Measurements from ENCODE around the gene CFAP69. TPM values are rescaled to one million over a fixed set of nuclear protein-coding genes. Genes with fewer than 3 reads are reported as not detected.

The CFAP69 gene
- total RNA-seq, 2 experiments from 2014 or later: not detected

DNA sequence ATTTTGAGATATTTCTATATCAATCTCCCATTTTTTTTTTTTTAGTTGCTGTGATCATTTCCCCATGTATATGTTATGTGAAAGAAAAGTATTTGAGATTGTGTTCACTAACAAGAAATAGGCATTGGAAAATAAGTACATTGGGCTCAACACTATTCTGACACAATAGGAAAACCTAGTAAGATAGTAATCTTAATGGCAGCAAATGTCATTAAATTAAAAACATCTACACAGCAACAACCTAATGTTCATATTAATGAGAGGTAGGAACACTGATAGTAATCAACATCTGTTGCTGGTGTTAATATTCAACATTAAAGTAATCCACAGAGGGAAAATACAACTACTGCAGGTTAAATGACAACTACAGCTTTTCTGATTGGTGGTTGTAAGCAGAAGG lies 100.0 kb downstream of the CFAP69 start:
- Histone ChIP-seq H3K27ac (ENCODE audit: low read depth in 1 of 2, low read length in 2 of 2) (peak overlapping the region in 1 of 2 donors; percentile 59), H3K27me3 (ENCODE audit: control insufficient read depth in 1 of 2, insufficient read depth in 2 of 2, low read length in 2 of 2) (no peaks in the 10 kb centered on the region), H3K4me3 (ENCODE audit: low read length) (no peak overlapping the region), H3K9me3 (ENCODE audit: control insufficient read depth in 1 of 2, insufficient read depth in 1 of 2, low read length in 2 of 2) (no peaks in the 10 kb centered on the region), H3K36me3 (ENCODE audit: insufficient read depth, low read length) (no peaks in the 10 kb centered on the region), H3K4me1 (ENCODE audit: insufficient read depth, low read length) (peaks cover 14% of the 10 kb centered on the region)
- peak overlapping the region; percentile 99 for H3K27ac Mint-ChIP-seq
- peak overlapping the region; percentile 98 for H3K4me3 Mint-ChIP-seq
- H3K36me3 Mint-ChIP-seq (ENCODE audit: low read depth): peaks cover 20% of the 10 kb centered on the region
- intact Hi-C loops (cut with DNase I, micrococcal nuclease): loop anchor here (5.0 kb wide), 1 partner anchor 98 kb away; the partner anchor contains the start of gene CFAP69 (in 2 of the 2)
- ChIA-PET CTCF (interaction anchor here (1.5 kb wide), 1 partner anchor 59 kb away, joined by 6 read pairs; the partner anchor contains the start of gene CLDN12), POLR2A (no interaction called here)
- H3K9me3 Mint-ChIP-seq: no peaks in the 10 kb centered on the region
- TF ChIP-seq, protein P1, sequence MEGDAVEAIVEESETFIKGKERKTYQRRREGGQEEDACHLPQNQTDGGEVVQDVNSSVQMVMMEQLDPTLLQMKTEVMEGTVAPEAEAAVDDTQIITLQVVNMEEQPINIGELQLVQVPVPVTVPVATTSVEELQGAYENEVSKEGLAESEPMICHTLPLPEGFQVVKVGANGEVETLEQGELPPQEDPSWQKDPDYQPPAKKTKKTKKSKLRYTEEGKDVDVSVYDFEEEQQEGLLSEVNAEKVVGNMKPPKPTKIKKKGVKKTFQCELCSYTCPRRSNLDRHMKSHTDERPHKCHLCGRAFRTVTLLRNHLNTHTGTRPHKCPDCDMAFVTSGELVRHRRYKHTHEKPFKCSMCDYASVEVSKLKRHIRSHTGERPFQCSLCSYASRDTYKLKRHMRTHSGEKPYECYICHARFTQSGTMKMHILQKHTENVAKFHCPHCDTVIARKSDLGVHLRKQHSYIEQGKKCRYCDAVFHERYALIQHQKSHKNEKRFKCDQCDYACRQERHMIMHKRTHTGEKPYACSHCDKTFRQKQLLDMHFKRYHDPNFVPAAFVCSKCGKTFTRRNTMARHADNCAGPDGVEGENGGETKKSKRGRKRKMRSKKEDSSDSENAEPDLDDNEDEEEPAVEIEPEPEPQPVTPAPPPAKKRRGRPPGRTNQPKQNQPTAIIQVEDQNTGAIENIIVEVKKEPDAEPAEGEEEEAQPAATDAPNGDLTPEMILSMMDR (IDR thresholded peaks at IDR 0.05): no peak
- H3K27me3 Mint-ChIP-seq: peaks cover 4% of the 10 kb centered on the region
- DNase-seq (no peak), ATAC-seq (ENCODE audit: poor library complexity) (no peak)
- peaks cover 50% of the 10 kb centered on the region for H3K4me1 Mint-ChIP-seq (ENCODE audit: low read depth)

DNA sequence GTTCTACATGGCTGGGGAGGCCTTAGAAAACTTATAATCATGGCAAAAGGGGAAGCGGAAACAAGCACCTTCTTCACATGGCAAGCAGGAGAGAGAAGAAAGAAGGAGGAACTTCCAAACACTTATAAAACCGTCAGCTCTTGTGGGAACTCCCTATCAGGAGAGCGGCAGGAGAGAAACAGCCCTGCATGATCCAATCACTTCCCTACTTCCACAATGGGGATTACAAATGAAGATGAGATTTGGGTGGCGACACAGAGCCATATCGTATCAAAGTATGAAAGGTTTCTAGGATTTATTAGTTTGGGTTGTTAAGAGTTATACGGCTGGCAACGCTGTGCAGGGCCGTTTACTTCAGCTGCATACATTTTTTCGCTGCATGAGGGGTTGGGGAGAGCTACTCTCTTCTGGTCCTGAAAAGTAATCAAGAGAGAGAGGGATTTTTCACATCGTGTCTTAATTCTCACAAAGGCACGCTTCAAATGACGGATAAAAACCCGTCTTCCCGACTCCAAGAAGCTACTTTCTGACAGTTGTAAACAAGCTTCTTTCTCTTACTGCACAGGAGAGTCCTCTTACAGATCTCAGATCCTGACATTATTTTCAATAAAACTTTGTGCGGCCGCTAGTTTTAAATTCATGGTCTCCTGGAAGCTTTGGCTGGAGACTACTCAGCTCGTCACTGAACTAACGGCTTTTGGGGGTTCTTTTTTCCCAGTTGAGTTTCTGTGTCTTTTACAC lies 100.8 kb downstream of the CFAP69 start:
- CTCF ChIA-PET: interaction anchor here (0.8 to 1.5 kb wide), 3 partner anchors 25 to 82 kb away, joined by 3 to 6 read pairs (median 3); partner anchors contain the start of gene CLDN12
- H3K36me3 Mint-ChIP-seq (ENCODE audit: low read depth): peaks cover 26% of the 10 kb centered on the region
- no peaks in the 10 kb centered on the region for H3K9me3 Mint-ChIP-seq
- Histone ChIP-seq H3K4me3 (ENCODE audit: low read length) (peak overlapping the region; percentile 66), H3K27ac (ENCODE audit: low read depth in 1 of 2, low read length in 2 of 2) (peak overlapping the region; percentile 59 to 81), H3K9me3 (ENCODE audit: control insufficient read depth in 1 of 2, insufficient read depth in 1 of 2, low read length in 2 of 2) (no peaks in the 10 kb centered on the region), H3K27me3 (ENCODE audit: control insufficient read depth in 1 of 2, insufficient read depth in 2 of 2, low read length in 2 of 2) (no peaks in the 10 kb centered on the region), H3K36me3 (ENCODE audit: insufficient read depth, low read length) (no peaks in the 10 kb centered on the region), H3K4me1 (ENCODE audit: insufficient read depth, low read length) (peaks cover 14% of the 10 kb centered on the region)
- peak overlapping the region; percentile 99 for H3K27ac Mint-ChIP-seq
- intact Hi-C loops (cut with DNase I, micrococcal nuclease): loop anchor here (1.0 to 5.0 kb wide), 3 partner anchors 58 to 98 kb away; partner anchors contain the start of genes CFAP69 (in 2 of the 2) and CLDN12 (in 1 of the 2)
- ATAC-seq (ENCODE audit: poor library complexity): peak; percentile 6
- H3K4me1 Mint-ChIP-seq (ENCODE audit: low read depth): peaks cover 58% of the 10 kb centered on the region
- no peaks in the 10 kb centered on the region for H3K27me3 Mint-ChIP-seq
- POLR2A ChIA-PET: interaction anchor here (1.0 to 1.4 kb wide), 3 partner anchors 9 to 1900 kb away, joined by 3 to 9 read pairs (median 4); partner anchors contain the start of genes ANKIB1, CLDN12 and KRIT1
- TF ChIP-seq, protein P1 (IDR thresholded peaks at IDR 0.05): no peak
- peak overlapping the region; percentile 98 for H3K4me3 Mint-ChIP-seq
- DNase-seq: peak in 4 of 14 experiments; percentile 8 to 42 (median 27)

DNA sequence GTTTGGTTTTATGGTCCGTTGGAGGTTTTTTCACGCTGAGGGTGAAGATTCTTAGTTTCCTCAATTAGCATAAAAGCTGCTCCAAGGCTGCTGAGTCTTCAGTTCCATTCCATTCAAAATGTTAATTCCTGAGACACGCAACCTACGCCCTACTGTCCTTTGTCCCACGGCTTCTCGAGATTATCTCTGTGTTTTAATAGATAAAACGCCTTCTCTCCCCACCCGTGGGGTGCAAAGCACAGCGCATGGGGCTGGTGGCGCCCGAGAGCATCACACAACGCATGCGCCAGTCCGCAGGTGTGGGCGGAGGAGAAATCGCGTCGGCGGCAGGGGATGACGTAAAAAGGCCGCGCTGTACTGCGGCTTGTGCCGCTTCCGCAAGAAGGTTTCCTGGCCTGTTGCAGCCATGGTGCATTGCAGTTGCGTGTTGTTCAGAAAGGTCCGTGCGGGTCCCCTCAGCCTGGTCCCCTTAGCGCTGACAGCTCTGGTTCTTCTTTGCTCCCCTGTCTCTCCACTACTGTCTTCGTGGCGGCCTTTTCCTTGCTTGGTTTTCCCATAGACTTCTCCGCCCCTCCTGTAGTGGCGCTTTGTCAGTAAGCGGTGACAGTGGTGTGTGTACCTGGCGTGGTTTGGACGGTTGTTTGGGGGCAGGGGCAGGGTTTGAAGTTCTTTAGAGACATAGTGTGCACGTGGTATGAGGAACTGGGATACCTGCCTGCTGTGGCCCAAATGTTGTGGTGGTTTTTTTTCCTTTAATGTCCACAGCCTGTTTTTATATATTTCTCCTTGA lies 101.6 kb downstream of the CFAP69 start, which contains the start of gene GTPBP10:
Gene GTPBP10 (plus strand): TSS at position 381 of the 790 bp plus-strand sequence. CDS start 26 bp downstream, at position 407.
- peak within 1 kb of the TSS; percentile 66 for H3K4me3 ChIP-seq (ENCODE audit: low read length)
- Mint-ChIP-seq H3K27me3 (no peaks in the 10 kb centered on the region), H3K9me3 (no peaks in the 10 kb centered on the region), H3K27ac (peak within 1 kb of the TSS; percentile 99), H3K4me3 (peak within 1 kb of the TSS; percentile 98), H3K4me1 (ENCODE audit: low read depth) (peaks cover 61% of the 10 kb centered on the region), H3K36me3 (ENCODE audit: low read depth) (peaks cover 30% of the 10 kb centered on the region)
- peak within 1 kb of the TSS; percentile 81 to 86 for H3K27ac ChIP-seq (ENCODE audit: low read depth in 1 of 2, low read length in 2 of 2)
- H3K27me3 ChIP-seq (ENCODE audit: control insufficient read depth in 1 of 2, insufficient read depth in 2 of 2, low read length in 2 of 2): no peaks in the 10 kb centered on the region
- ATAC-seq (ENCODE audit: poor library complexity) (peak; percentile 91), DNase-seq (peak; percentile 92 to 99 (median 93))
- TF ChIP-seq, protein P1 (IDR thresholded peaks at IDR 0.05): peak; percentile 86
- intact Hi-C loops (cut with DNase I, micrococcal nuclease): loop anchor here (1.0 to 5.0 kb wide), 3 partner anchors 57 to 99 kb away; partner anchors contain the start of genes CFAP69 (in 2 of the 2) and CLDN12 (in 1 of the 2)
- no peaks in the 10 kb centered on the region for H3K9me3 ChIP-seq (ENCODE audit: control insufficient read depth in 1 of 2, insufficient read depth in 1 of 2, low read length in 2 of 2)
- H3K36me3 ChIP-seq (ENCODE audit: insufficient read depth, low read length): no peaks in the 10 kb centered on the region
- ChIA-PET CTCF (interaction anchor here (0.8 to 1.5 kb wide), 3 partner anchors 24 to 81 kb away, joined by 3 to 6 read pairs (median 3); partner anchors contain the start of gene CLDN12), POLR2A (interaction anchor here (1.0 to 1.4 kb wide), 3 partner anchors 10 to 1899 kb away, joined by 3 to 9 read pairs (median 4); partner anchors contain the start of genes ANKIB1, CLDN12 and KRIT1)
- peaks cover 14% of the 10 kb centered on the region for H3K4me1 ChIP-seq (ENCODE audit: insufficient read depth, low read length)

All from CD4-positive, alpha-beta T cell (primary cell).